Neural cell (in vitro differentiated cells): ENCODE measurements around the gene STMP1.

Experiments
- EP300 ChIP-seq: fragments of 450-650 bp; conservative IDR thresholded peaks from 2 replicates; pipeline ENCODE4 v1.6.1; 2014; ENCODE audit warnings: antibody characterized with exemption, mild to moderate bottlenecking, moderate library complexity; ENCODE audit not compliant: poor library complexity, severe bottlenecking
- EZH2 ChIP-seq: fragments of 200-600, 300-800 bp; shearing (Covaris generic), sonication (generic); IDR thresholded peaks from 2 replicates; pipeline ENCODE4 v1.6.1; 2014; ENCODE audit warnings: antibody characterized with exemption, low read length, borderline replicate concordance, mild to moderate bottlenecking; ENCODE audit not compliant: insufficient read depth, poor library complexity, severe bottlenecking
- MXI1 ChIP-seq: fragments of 450-650 bp; conservative IDR thresholded peaks from 2 replicates; pipeline ENCODE4 v1.6.1; 2014; ENCODE audit warnings: antibody characterized with exemption, mild to moderate bottlenecking; ENCODE audit not compliant: poor library complexity, severe bottlenecking
- POLR2AphosphoS5 ChIP-seq: IDR thresholded peaks from 2 replicates; pipeline ENCODE4 v1.6.1; 2012
- RAD21 ChIP-seq: fragments of 450-650 bp; conservative IDR thresholded peaks from 2 replicates; pipeline ENCODE4 v1.6.1; 2014; ENCODE audit warnings: antibody characterized with exemption, mild to moderate bottlenecking, moderate library complexity
- REST ChIP-seq: IDR thresholded peaks from 2 replicates; pipeline ENCODE4 v1.6.1; 2012; ENCODE audit warnings: borderline replicate concordance
- SMC3 ChIP-seq: fragments of 450-650 bp; conservative IDR thresholded peaks from 2 replicates; pipeline ENCODE4 v1.6.1; 2014; ENCODE audit warnings: antibody characterized with exemption, mild to moderate bottlenecking, moderate library complexity; ENCODE audit not compliant: poor library complexity
- TF ChIP-seq, protein P1 (sequence below): fragments of 450-650 bp; IDR thresholded peaks from 2 replicates; pipeline ENCODE4 v1.5.1; 2014; ENCODE audit warnings: antibody characterized with exemption, mild to moderate bottlenecking, moderate library complexity; ENCODE audit not compliant: poor library complexity, severe bottlenecking

GRCh38 chr7:135650831-135651573, 11.3 kb upstream of the STMP1 start:
- TF ChIP-seq EZH2, result no peak
- TF ChIP-seq, protein P1, sequence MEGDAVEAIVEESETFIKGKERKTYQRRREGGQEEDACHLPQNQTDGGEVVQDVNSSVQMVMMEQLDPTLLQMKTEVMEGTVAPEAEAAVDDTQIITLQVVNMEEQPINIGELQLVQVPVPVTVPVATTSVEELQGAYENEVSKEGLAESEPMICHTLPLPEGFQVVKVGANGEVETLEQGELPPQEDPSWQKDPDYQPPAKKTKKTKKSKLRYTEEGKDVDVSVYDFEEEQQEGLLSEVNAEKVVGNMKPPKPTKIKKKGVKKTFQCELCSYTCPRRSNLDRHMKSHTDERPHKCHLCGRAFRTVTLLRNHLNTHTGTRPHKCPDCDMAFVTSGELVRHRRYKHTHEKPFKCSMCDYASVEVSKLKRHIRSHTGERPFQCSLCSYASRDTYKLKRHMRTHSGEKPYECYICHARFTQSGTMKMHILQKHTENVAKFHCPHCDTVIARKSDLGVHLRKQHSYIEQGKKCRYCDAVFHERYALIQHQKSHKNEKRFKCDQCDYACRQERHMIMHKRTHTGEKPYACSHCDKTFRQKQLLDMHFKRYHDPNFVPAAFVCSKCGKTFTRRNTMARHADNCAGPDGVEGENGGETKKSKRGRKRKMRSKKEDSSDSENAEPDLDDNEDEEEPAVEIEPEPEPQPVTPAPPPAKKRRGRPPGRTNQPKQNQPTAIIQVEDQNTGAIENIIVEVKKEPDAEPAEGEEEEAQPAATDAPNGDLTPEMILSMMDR, result no peak
- TF ChIP-seq MXI1, result no peak
- TF ChIP-seq POLR2AphosphoS5, result no peak
- TF ChIP-seq EP300, result no peak
- no peak for TF ChIP-seq REST
- no peak for TF ChIP-seq RAD21
- TF ChIP-seq SMC3, result no peak
